SH-SY5Y (cell line): ENCODE measurements around the gene SLC35F2.

Experiments
- GATA2 ChIP-seq: IDR thresholded peaks from 2 replicates; pipeline ENCODE4 v1.6.1; 2011; ENCODE audit warnings: mild to moderate bottlenecking, low read depth, low read length
- GATA3 ChIP-seq: IDR thresholded peaks from 2 replicates; pipeline ENCODE4 v1.6.1; 2011; ENCODE audit warnings: low read depth, mild to moderate bottlenecking, low read length, moderate library complexity

GRCh38 chr11:107849790-107850189, 8.8 kb downstream of the SLC35F2 start:
- TF ChIP-seq GATA3 (no peak), GATA2 (no peak)
